IMR-90 (cell line): ENCODE results near the gene ANO7.

ENCODE experiments used
- FOS ChIP-seq: fragments of 150-350 bp; IDR thresholded peaks from 2 replicates; pipeline ENCODE4 v1.6.1; 2016; ENCODE audit warnings: low read depth, low read length
- RAD21 ChIP-seq: IDR thresholded peaks from 2 replicates; pipeline ENCODE4 v1.6.1; 2012; ENCODE audit warnings: low read length, improper control_type of control experiment
- TF ChIP-seq, protein P1 (sequence below): conservative IDR thresholded peaks from 2 replicates; pipeline ENCODE4 v1.5.1; 2012; ENCODE audit warnings: mild to moderate bottlenecking, low read depth, low read length, improper control_type of control experiment

GRCh38 chr2:241209271-241209670 is 20.8 kb downstream of the ANO7 start:
- TF ChIP-seq, protein P1, sequence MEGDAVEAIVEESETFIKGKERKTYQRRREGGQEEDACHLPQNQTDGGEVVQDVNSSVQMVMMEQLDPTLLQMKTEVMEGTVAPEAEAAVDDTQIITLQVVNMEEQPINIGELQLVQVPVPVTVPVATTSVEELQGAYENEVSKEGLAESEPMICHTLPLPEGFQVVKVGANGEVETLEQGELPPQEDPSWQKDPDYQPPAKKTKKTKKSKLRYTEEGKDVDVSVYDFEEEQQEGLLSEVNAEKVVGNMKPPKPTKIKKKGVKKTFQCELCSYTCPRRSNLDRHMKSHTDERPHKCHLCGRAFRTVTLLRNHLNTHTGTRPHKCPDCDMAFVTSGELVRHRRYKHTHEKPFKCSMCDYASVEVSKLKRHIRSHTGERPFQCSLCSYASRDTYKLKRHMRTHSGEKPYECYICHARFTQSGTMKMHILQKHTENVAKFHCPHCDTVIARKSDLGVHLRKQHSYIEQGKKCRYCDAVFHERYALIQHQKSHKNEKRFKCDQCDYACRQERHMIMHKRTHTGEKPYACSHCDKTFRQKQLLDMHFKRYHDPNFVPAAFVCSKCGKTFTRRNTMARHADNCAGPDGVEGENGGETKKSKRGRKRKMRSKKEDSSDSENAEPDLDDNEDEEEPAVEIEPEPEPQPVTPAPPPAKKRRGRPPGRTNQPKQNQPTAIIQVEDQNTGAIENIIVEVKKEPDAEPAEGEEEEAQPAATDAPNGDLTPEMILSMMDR, result no peak
- TF ChIP-seq RAD21 (no peak), FOS (no peak)
